ENCODE data around the gene MRPL23. TPM values are rescaled to one million over a fixed set of nuclear protein-coding genes. Genes with fewer than 3 reads are reported as not detected.

The MRPL23 gene
- total and polyA plus RNA-seq, 2 of the 13 experiments (the other 11 are each of a cell fraction or from before 2014, with no cell fraction given) = 67.8 to 123 TPM

DNA sequence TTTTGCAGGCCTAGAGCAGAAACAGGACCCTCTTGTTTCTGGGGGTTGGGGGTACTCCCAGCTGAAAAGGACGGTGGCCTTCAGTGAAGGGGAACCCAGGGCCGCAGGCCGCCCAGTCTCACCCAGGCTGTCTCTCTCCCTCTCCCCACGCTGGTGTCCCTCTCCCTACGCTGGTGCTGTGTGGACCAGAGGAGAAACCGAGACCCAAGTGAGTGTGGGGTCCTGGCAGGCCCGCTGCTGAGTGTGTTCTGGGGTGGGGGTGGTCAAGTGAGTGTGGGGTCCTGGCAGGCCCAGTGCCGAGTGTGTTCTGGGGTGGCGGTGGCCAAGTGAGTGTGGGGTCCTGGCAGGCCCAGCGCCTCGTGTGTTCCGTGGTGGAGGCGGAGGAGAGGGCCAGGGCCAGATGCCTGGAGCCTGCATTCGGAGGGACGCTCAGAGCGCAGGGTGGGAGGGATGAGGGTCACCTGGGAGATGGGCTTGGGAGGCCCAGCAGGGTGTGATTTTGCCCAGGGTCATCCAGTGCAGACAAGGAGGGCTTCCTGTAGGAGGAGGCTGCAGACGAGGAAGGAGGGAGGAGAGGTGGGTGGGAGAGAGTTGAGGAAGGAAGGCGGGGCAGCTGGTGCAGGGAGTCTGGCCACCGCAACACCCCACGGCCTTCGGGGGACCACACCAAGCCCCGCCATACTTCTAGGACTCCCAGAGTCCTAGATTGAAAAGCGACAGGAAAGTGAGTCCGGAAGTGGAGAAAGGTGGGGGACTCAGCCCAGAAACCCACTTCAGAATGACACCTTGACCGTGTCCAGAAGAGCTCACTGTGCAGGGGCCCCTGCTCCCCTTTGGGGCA, 17.3 kb upstream of the MRPL23 start:
- H3K27ac ChIP-seq (ENCODE audit: extremely low read length, insufficient read depth, low read length) = no peak overlapping the region
- no peaks in the 10 kb centered on the region for H3K9me3 ChIP-seq (ENCODE audit: low read length)
- H3K36me3 ChIP-seq (replicated peaks in 1 of 2; ENCODE audit: control insufficient read depth in 1 of 2, insufficient read depth in 2 of 2, low read length in 2 of 2) = no peaks in the 10 kb centered on the region
- ChIA-PET POLR2A (no interaction called here), CTCF (ENCODE audit: low intra/inter-chr PET ratio, low total read pairs) (no interaction called here)
- 48% methylated on average over 22 of the region's 25 CpGs for WGBS (ENCODE audit: low lambda C conversion rate)
- in situ Hi-C loops (cut with HindIII; ENCODE audit: extremely low pct_ligation_motif_present, low pct_unique_long_range_greater_than_20kb) = no loop called here
- ATAC-seq (no peak), DNase-seq (ENCODE audit: low spot score) (no peak), FAIRE-seq (no peak)
- no peak overlapping the region for H3K9ac ChIP-seq (ENCODE audit: insufficient read depth, low read depth, low read length)
- H4K20me1 ChIP-seq (ENCODE audit: insufficient read depth, low read length) = no peaks in the 10 kb centered on the region
- H3K4me1 ChIP-seq (ENCODE audit: insufficient read depth, low read length) = no peaks in the 10 kb centered on the region
- H3K4me3 ChIP-seq (replicated peaks in 1 of 3; ENCODE audit: insufficient read depth in 1 of 3, low read depth in 2 of 3, low read length in 3 of 3) = no peak overlapping the region
- no peak overlapping the region for H2AFZ ChIP-seq (ENCODE audit: low read length)
- H3K79me2 ChIP-seq (ENCODE audit: insufficient read depth, low read length) = no peaks in the 10 kb centered on the region
- BruUV-seq (replicated peaks) = no TSS peak
- H3K27me3 ChIP-seq (ENCODE audit: control insufficient read depth in 1 of 2, insufficient read depth in 2 of 2, low read length in 2 of 2) = peaks cover 25 to 73% of the 10 kb centered on the region in 2 experiments
- TF ChIP-seq ZSCAN12 (CRISPR knock-in tag; IDR thresholded peaks at IDR 0.05) (no peak), ZNF138 (CRISPR knock-in tag; IDR thresholded peaks at IDR 0.05; ENCODE audit: low read depth) (no peak), ZNF629 (CRISPR knock-in tag; conservative IDR thresholded peaks at IDR 0.05) (no peak), ZNF766 (CRISPR knock-in tag; IDR thresholded peaks at IDR 0.05; ENCODE audit: borderline replicate concordance) (no peak), ZNF230 (CRISPR knock-in tag; IDR thresholded peaks at IDR 0.05) (no peak), ZMAT3 (CRISPR knock-in tag; conservative IDR thresholded peaks at IDR 0.05) (no peak), KAT2B (IDR thresholded peaks at IDR 0.05; ENCODE audit: borderline replicate concordance, low read depth, low read length) (no peak)
- intact Hi-C loops (cut with micrococcal nuclease; ENCODE audit: unreplicated experiment) = no loop called here
- no peak overlapping the region for H3K4me2 ChIP-seq (ENCODE audit: low read depth, low read length)

DNA sequence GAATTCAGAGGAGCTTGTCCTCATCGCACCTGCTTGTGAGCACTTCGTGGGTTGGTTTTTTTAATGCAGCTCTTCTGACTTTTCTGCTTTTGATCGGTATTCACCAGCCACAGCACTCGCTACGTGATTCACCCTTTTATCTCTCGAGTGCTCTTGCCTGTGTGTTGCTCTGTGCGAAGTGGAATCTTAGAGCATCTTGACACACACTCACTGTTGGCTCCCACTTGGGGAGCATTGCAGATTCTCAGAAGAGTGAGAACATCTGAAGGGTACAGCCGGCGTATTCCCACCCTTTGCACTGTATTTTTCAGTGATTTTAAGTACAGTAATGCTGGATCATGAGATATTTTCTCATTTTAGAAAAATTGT, 16.7 kb upstream of the MRPL23 start:
- ChIA-PET CTCF (ENCODE audit: low intra/inter-chr PET ratio, low total read pairs) (no interaction called here), POLR2A (no interaction called here)
- no peaks in the 10 kb centered on the region for H3K79me2 ChIP-seq (ENCODE audit: insufficient read depth, low read length)
- H3K27ac ChIP-seq (ENCODE audit: extremely low read length, insufficient read depth, low read length) = no peak overlapping the region
- H3K4me3 ChIP-seq (replicated peaks in 1 of 3; ENCODE audit: insufficient read depth in 1 of 3, low read depth in 2 of 3, low read length in 3 of 3) = no peak overlapping the region
- H3K4me1 ChIP-seq (ENCODE audit: insufficient read depth, low read length) = no peaks in the 10 kb centered on the region
- ATAC-seq = no peak
- H3K9me3 ChIP-seq (ENCODE audit: low read length) = no peaks in the 10 kb centered on the region
- no peaks in the 10 kb centered on the region for H3K36me3 ChIP-seq (replicated peaks in 1 of 2; ENCODE audit: control insufficient read depth in 1 of 2, insufficient read depth in 2 of 2, low read length in 2 of 2)
- H3K27me3 ChIP-seq (ENCODE audit: control insufficient read depth in 1 of 2, insufficient read depth in 2 of 2, low read length in 2 of 2) = peaks cover 25 to 77% of the 10 kb centered on the region in 2 experiments
- WGBS (ENCODE audit: low lambda C conversion rate) = 44% methylated on average over 9 of the region's 9 CpGs
- BruUV-seq (replicated peaks) = no TSS peak
- no peak for FAIRE-seq
- intact Hi-C loops (cut with micrococcal nuclease; ENCODE audit: unreplicated experiment) = no loop called here
- H4K20me1 ChIP-seq (ENCODE audit: insufficient read depth, low read length) = no peaks in the 10 kb centered on the region
- in situ Hi-C loops (cut with HindIII; ENCODE audit: extremely low pct_ligation_motif_present, low pct_unique_long_range_greater_than_20kb) = no loop called here
- no peak overlapping the region for H3K9ac ChIP-seq (ENCODE audit: insufficient read depth, low read depth, low read length)
- no peak overlapping the region for H3K4me2 ChIP-seq (ENCODE audit: low read depth, low read length)
- no peak overlapping the region for H2AFZ ChIP-seq (ENCODE audit: low read length)
- DNase-seq (ENCODE audit: low spot score) = no peak
- no peak for TF ChIP-seq ZNF737 (CRISPR knock-in tag; IDR thresholded peaks at IDR 0.05; ENCODE audit: borderline replicate concordance)
- TF ChIP-seq, protein P1, sequence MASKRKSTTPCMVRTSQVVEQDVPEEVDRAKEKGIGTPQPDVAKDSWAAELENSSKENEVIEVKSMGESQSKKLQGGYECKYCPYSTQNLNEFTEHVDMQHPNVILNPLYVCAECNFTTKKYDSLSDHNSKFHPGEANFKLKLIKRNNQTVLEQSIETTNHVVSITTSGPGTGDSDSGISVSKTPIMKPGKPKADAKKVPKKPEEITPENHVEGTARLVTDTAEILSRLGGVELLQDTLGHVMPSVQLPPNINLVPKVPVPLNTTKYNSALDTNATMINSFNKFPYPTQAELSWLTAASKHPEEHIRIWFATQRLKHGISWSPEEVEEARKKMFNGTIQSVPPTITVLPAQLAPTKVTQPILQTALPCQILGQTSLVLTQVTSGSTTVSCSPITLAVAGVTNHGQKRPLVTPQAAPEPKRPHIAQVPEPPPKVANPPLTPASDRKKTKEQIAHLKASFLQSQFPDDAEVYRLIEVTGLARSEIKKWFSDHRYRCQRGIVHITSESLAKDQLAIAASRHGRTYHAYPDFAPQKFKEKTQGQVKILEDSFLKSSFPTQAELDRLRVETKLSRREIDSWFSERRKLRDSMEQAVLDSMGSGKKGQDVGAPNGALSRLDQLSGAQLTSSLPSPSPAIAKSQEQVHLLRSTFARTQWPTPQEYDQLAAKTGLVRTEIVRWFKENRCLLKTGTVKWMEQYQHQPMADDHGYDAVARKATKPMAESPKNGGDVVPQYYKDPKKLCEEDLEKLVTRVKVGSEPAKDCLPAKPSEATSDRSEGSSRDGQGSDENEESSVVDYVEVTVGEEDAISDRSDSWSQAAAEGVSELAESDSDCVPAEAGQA (IDR thresholded peaks at IDR 0.05; ENCODE audit: low read depth) = no peak
- TF ChIP-seq, protein P1 (CRISPR knock-in tag; IDR thresholded peaks at IDR 0.05; ENCODE audit: borderline replicate concordance) = no peak
- TF ChIP-seq SATB2 (CRISPR knock-in tag; IDR thresholded peaks at IDR 0.05) = no peak
- TF ChIP-seq, protein P2, sequence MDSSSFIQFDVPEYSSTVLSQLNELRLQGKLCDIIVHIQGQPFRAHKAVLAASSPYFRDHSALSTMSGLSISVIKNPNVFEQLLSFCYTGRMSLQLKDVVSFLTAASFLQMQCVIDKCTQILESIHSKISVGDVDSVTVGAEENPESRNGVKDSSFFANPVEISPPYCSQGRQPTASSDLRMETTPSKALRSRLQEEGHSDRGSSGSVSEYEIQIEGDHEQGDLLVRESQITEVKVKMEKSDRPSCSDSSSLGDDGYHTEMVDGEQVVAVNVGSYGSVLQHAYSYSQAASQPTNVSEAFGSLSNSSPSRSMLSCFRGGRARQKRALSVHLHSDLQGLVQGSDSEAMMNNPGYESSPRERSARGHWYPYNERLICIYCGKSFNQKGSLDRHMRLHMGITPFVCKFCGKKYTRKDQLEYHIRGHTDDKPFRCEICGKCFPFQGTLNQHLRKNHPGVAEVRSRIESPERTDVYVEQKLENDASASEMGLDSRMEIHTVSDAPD (CRISPR knock-in tag; IDR thresholded peaks at IDR 0.05) = no peak

Measured in HepG2 (cell line).